DMS53 treated with DMSO at 0.1 percent for 48 hours (cell line): Measurements from ENCODE around the gene POP7.
"Not testable (repeated sequence)": the region's sequence is repeated elsewhere in the genome, so short reads cannot be mapped to it uniquely, and the experiment has no call there.

Experiments used
- DNase-seq: peaks from one replicate; lab custom pipeline; 2025; ENCODE audit not compliant: unreplicated experiment; lab: John Stamatoyannopoulos, UW

The POP7 gene

DNA sequence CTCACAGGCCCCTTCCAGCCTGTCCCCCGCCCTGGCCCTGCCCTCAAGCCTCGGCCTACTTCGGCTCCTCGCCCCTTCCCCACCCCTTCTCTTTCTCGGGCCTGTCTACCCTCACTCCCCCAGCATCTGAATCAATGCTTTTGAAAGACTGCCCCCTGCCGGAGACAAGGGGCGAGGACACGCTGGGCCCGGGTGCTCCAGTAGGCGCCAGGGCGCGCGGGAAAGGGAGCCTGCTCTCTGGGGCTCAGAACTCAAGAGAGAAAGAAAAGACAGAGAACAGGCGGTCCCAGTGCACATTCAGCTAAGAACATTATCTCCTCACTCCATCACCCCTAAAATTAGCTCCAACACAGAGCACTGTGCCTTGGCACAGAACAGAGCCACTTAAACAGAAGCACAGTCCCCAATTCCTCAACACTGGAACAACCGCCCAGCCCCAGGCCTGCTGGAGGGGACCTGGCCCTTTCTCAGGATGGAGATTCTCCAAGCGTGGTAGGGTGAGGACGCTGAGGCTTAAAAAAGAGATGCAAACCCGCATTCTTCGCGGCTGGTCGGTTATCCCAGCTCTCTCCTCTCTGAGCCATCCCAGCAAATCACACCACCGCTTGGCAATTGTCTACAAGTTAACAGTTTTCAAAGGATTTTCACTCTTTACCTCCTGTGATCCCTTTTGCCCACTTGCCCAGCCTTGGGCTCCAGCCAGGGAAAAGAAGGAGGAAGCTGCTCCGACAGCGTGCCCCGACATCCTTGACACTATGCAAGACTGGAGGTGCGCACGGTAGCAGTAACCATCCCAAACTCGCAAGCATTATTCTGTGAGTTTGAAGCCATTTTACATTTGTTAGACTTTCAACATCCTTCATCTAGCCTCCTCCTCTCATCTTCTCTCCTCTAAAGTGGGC is 14.0 kb upstream of the POP7 start:
- peak; percentile 72 for DNase-seq

DNA sequence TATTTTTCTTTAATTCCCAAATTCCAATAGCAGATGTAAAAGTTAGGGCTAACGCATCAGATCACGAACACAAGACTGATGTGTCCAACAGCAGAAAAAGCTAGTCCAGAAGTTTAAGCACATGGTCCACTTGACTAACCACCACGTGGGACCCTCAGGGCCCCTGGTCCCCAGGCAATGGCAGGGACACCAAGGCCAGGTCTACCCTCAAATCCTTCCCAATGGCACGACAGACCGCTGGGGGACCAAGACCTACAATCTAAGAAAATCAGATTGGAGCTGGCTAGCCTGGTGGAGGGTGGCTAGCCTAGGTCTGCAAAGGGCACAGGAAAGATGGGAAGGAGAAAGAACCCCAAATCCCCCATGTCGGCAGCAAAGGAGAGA is 13.4 kb upstream of the POP7 start:
- DNase-seq, result no peak

DNA sequence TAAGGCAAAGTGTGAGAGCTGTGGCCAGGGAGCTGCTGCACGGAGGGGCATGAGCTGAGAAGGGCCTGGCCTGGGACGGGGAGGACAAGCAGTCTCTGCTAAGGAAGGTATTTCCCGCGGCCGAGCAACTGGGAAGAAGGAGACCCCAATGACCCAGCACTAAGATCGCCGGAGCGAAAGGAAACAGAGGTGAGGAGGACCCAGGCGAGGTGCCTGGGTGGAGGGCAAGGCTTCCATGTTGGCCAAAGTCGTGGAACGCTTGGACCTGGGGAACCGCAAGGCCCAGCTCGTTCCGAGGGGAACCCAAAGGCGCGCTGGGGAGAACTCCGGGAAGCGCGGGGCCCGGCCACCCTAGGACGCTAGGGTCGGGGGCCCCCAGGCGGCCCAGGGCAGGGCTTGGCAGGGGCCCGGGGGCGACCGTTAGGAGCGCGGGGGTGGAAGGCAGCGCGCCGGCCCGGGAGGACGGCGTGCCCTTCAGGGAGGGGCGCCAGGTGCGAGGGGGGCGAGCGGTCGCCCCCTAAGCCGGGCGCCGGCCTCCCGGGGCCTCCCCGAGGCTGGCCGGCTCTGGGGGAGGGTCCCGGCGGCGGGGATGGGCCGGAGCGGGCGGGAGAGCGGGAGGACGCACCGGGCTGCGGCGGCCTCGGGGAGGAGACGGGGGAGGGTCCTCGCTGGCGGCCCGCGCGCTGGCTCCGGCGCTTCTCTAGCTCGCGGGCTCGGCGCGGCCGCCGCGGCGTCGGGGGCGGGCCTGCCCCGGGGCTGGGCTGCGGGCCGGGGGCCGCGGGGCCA is 12.4 kb upstream of the POP7 start:
- no peak for DNase-seq

DNA sequence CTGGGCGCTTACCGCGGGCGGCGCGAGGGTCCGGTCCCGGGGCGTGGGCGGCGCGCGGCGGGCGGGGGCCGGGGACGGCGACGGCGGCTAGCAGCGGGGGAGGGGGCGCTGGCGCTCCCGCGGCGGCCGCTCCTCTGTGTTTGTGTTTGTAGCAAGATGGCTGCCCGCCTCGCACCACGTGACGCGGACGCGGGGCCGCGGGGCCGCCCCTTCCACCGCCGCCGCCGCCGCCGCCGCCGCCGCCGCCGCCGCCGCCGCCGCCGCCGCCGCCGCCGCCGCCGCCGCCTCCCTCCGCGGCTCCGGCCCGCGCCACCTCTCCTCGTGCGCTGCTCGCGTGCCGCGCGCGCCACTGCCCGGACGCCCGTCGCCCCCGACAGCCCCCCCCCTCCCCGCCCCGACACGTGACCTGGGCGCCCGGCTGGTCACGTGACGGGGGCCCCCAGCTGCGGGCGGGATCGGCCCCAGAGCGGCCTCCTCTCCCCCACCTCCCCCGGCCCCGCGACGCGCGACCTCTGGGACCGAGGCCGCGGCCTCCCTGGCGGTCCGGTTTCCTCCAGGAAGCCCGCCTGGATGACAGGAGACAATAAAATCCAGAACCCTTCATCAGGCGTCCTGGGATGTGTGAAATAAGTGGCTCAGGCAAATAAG is 11.7 kb upstream of the POP7 start, which contains the start of gene GIGYF1:
Gene GIGYF1 (minus strand): TSS at position 153 of the 648 bp plus-strand sequence. CDS start 6,012 bp downstream, outside the sequence.
- peak; percentile 55 for DNase-seq

DNA sequence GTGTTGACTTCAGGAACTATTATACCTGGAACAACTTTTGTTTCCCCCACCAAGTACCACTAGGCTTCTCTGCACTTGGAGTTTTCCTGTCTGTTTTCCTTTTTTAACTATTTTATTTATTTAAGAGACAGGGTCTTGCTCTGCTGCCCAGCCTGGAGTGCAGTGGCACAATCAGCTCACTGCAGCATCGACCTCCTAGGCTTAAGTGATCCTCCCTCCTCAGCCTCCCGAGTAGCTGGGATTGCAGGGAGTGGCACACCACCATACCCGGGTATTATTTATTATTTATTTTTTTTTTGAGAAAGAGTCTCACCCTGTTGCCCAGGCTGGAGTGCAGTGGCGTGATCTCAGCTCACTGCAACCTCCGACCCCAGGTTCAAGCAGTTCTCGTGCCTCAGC is 9.8 kb upstream of the POP7 start:
- DNase-seq, result no peak

DNA sequence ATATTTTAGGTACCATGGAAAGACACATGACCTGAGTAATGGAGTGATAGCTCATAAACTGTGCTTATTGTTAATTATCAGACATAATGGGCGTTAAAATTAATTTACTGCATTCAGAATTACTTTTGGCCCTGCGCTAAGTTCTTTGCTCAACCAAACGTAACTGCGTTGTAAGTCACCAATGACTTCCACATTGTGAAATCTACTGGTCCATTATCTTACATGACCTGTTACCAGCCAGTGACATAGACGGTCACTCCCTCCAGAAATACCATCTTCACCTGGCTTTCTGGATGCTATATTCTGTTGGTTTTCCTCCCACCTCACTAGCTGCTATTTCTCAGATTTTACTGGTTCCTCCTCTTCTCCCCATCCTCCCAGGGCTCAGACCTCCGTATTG is 6.9 kb upstream of the POP7 start:
- DNase-seq, result no peak

DNA sequence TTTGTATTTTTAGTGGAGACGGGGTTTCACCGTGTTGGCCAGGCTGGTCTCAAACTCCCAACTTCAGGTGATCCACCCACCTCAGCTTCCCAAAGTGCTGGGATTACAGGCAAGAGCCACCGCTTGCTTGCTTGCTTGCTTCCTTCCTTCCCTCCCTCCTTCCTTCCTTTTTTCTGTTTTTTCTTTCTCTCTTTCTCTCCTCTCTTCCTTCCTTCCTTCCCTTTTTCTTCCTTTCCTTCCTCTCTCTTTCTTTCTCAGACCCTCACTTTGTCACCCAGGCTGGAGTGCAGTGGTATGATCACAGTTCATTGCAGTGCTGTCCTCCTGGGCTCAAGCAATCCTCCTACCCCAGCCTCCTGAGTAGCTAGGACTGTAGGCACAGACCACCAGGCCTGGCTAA is 4.8 kb upstream of the POP7 start:
- DNase-seq, result not testable (repeated sequence)

DNA sequence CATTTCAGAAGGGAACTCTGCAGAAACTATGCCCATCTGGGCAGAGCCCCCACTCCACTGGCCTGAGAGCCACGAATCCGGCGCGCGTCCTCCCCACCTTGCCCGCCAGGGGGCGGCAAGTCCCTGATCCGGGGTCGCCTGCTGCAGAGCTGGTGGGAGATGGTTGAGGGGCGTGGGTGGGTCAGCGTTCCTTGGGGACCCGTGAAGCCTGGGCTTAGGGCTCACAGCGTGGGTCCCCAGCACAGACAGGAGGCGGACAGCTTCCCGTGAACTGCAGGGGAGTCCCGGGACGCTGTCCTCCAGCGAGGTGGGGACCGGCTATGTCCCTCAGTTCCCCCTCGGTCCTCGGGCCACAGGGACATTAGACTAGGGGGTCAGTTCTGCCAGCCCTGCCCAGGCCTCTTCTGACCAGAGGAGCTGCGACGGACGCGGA is 585 bp upstream of the POP7 start:
- DNase-seq, result peak; percentile 53

GRCh38 chr7:100706672-100707311 is 871 bp downstream of the POP7 start:
- no peak for DNase-seq

DNA sequence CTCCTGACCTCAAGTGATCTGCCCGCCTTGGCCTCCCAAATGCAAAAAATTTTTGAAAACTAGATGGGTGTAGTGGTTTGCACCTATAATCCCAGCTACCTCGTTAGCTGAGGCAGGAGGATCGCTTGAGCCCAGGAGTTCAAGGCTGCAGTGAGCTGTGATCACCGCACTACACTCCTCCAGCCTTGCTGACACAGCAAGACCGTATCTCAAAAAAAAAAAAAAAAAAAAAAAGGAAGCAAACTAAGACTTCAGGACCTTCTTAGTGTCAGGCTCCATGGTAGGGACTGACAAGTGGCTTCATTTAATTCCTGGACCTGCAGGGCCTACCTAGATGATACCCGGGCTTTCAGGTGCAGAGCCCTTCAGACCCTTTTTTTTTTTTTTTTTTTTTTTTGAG is 2.5 kb downstream of the POP7 start:
- no peak for DNase-seq

DNA sequence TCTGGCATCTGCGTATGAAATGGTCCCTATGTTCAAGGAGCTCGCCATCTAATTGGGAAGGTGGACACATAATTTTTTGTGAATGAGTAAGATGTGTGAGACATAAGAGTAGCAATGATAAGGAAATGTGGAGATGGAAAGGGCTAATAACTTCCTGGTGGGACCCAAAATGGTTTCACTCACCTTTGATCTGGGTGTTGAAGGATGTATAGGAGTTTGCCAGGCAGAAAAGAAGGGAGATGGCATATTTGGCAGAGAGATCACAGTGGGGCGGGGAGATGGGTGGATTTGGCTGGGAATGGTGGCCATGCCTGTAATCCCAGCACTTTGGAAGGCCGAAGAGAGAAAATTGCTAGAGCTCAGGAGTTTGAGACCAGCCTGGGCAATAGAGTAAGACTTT is 4.5 kb downstream of the POP7 start:
- DNase-seq, result no peak

DNA sequence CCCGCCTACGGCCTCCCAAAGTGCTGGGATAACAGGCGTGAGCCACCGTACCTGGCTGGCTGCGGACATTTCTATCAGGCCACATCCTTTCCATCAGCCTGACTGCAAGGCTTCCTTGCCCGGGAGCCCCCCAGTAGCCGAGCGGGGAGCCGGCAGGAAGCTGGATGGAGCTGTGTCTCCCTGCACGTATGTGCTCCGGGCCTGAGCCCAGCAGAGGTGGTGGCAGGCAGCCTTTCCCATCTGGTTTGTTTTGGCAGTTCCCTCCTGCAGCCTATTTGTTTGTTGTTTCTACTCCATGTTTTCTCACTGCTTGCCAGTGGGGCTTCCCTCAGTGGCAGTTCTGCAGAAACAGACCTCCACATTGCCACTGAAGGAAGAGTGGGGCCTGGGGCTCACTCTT is 5.4 kb downstream of the POP7 start:
- no peak for DNase-seq

DNA sequence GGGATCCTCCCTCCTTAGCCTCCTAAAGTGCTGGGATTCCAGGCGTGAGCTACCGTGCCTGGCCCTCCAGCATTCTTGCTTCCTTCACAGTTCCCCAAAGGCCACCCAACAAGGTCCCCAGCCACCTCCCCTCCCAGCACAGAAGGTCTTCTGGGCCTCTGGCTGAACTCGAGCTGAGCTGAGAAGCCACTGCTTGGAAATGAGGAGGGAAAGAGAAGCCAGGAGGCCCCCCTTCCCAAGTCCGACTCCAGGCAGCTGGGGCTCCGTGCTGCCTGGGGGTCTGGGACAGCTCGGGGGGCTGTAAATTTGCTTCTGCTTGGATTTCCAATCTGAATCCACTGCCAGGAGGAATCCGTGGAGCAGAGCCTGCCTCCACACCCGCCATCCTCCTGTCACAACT is 8.8 kb downstream of the POP7 start:
- DNase-seq, result no peak

GRCh38 chr7:100717073-100717472 is 11.2 kb downstream of the POP7 start:
- DNase-seq, result not testable (repeated sequence)

DNA sequence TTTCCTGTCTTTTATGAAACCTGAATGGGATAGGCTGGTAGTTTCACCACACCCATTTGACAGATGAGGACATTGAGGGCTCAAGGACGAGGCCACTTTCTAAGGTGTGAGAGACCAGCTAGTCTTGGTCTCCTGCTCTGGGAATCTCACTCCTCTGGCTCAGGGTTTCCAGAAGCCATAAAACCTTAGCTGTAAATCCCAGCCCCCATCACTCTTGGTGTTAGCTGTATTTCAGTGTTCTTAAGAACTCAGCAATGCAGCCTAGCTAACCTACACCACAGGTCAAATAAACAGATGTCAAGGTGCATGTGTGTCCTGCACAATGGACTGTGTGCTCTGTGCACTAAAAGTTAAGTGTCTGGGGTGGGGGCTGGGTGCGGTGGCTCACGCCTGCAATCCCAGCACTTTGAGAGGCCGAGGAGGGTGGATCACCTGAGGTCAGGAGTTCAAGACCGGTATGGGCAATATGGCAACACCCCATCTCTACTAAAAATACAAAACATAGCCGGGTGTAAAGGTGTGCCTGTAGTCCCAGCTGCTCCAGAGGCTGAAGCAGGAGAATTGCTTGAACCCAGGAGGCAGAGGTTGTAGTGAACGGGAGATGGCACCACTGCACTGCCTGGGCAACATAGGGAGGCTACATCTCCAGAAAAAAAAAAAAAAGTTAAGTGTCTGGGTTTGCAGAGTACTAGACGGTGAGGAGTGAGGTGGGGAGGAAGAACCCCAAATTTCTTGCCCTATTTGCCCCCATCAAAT is 13.8 kb downstream of the POP7 start:
- DNase-seq, result no peak

DNA sequence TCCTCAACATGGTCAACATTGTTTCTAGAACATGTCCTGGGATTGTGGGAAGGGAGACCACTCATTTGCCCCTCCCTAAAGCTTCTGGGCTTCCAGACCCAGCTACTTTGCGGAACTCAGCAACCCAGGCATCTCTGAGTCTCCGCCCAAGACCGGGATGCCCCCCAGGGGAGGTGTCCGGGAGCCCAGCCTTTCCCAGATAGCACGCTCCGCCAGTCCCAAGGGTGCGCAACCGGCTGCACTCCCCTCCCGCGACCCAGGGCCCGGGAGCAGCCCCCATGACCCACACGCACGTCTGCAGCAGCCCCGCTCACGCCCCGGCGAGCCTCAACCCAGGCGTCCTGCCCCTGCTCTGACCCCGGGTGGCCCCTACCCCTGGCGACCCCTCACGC is 14.4 kb downstream of the POP7 start, which contains the start of gene EPO:
Gene EPO (plus strand): TSS at position 190 of the 392 bp plus-strand sequence. CDS start 513 bp downstream, outside the sequence.
- DNase-seq, result no peak

- no peak for DNase-seq
Measured at GRCh38 chr7:100720671-100721504, 15.0 kb downstream of the POP7 start.

DNA sequence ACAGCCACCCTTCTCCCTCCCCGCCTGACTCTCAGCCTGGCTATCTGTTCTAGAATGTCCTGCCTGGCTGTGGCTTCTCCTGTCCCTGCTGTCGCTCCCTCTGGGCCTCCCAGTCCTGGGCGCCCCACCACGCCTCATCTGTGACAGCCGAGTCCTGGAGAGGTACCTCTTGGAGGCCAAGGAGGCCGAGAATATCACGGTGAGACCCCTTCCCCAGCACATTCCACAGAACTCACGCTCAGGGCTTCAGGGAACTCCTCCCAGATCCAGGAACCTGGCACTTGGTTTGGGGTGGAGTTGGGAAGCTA is 15.5 kb downstream of the POP7 start:
- no peak for DNase-seq

DNA sequence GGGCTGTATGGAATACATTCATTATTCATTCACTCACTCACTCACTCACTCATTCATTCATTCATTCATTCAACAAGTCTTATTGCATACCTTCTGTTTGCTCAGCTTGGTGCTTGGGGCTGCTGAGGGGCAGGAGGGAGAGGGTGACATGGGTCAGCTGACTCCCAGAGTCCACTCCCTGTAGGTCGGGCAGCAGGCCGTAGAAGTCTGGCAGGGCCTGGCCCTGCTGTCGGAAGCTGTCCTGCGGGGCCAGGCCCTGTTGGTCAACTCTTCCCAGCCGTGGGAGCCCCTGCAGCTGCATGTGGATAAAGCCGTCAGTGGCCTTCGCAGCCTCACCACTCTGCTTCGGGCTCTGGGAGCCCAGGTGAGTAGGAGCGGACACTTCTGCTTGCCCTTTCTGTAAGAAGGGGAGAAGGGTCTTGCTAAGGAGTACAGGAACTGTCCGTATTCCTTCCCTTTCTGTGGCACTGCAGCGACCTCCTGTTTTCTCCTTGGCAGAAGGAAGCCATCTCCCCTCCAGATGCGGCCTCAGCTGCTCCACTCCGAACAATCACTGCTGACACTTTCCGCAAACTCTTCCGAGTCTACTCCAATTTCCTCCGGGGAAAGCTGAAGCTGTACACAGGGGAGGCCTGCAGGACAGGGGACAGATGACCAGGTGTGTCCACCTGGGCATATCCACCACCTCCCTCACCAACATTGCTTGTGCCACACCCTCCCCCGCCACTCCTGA is 16.7 kb downstream of the POP7 start:
- DNase-seq, result no peak
